Esophagus muscularis mucosa (tissue), 4 donors: ENCODE measurements around the gene SMC6. TPM values are rescaled to one million over a fixed set of nuclear protein-coding genes. Genes with fewer than 3 reads are reported as not detected.

ENCODE experiments used
- DNase-seq: peaks from one replicate; pipeline ENCODE4 v3.0.0-alpha.2; 2017; ENCODE audit errors: extremely low spot score
- H3K27ac ChIP-seq, 4 donors: fragments of 200-600 bp; sonication (generic); replicated peaks in 1 of 4; 1 replicate in 3 of 4; 2 replicates in 1 of 4; pipeline ENCODE4 v1.5.1; 2016 to 2019; ENCODE audit warnings: mild to moderate bottlenecking in 1 of 4
- H3K27me3 ChIP-seq, 4 donors: fragments of 200-600 bp; sonication (generic); one replicate each; pipeline versions ENCODE4 v1.5.1 to v1.6.0; 2016 to 2019
- H3K36me3 ChIP-seq, 4 donors: fragments of 200-600 bp; sonication (generic); one replicate each; pipeline ENCODE4 v1.5.1; 2016 to 2019
- H3K4me1 ChIP-seq, 4 donors: fragments of 200-600 bp; sonication (generic); one replicate each; pipeline ENCODE4 v1.5.1; 2016 to 2019
- H3K4me3 ChIP-seq, 4 donors: fragments of 200-600 bp; sonication (generic); 1 replicate in 2 of 4; 2 replicates in 2 of 4; pipeline ENCODE4 v1.5.1; 2016 to 2019; ENCODE audit warnings: mild to moderate bottlenecking in 4 of 4, moderate library complexity in 1 of 4
- H3K9me3 ChIP-seq, 4 donors: fragments of 200-600 bp; sonication (generic); 1 replicate in 3 of 4; 2 replicates in 1 of 4; pipeline ENCODE4 v1.5.1; 2016 to 2019
- CTCF ChIP-seq, 3 experiments: fragments of 200-600 bp in 2 of 3; fragments of 450-650 bp in 1 of 3; sonication (generic) in 2 of 3; IDR thresholded peaks; one replicate each; pipeline ENCODE4 v1.5.1; 2017 to 2019; ENCODE audit warnings: antibody characterized with exemption in 3 of 3, mild to moderate bottlenecking in 2 of 3, moderate library complexity in 1 of 3
- EP300 ChIP-seq: sonication (generic); formaldehyde crosslinking; IDR thresholded peaks from one replicate; pipeline ENCODE4 v1.6.1; 2017; ENCODE audit warnings: antibody characterized with exemption
- POLR2A ChIP-seq: fragments of 450-650 bp; IDR thresholded peaks from one replicate; pipeline ENCODE4 v1.6.1; 2017; ENCODE audit warnings: antibody characterized with exemption, moderate library complexity, mild to moderate bottlenecking, low read depth
- POLR2AphosphoS5 ChIP-seq, 2 donors: sonication (generic); formaldehyde crosslinking; IDR thresholded peaks; one replicate each; pipeline ENCODE4 v1.6.1; 2017; ENCODE audit warnings: antibody characterized with exemption in 2 of 2
- WGBS: methylation state at CpG from one replicate; pipeline ENCODE4 v1.1.5; 2018; 5-methylcytosine and 5-hydroxymethylcytosine counted together
- intact Hi-C: fragments of 100-400 bp; cut with DNase I; formaldehyde crosslinking; loops from one replicate; pipeline ENCODE4 v1.15.1; 2023
- total RNA-seq, 4 donors: library from RNA; depleted of rRNA; stranded (reverse); fragments of >200 nt; gene quantifications; one replicate each; pipeline versions ENCODE4 v1.1.0 to v1.2.1, GENCODE V29; 2016

SMC6 gene
- total RNA-seq, 4 donors from 2014 or later = 8.1 to 11.1 (median 9.7) TPM

GRCh38 chr2:17615728-17616351, 137.8 kb downstream of the SMC6 start:
- TF ChIP-seq POLR2AphosphoS5 (IDR thresholded peaks at IDR 0.05) = no peak
- no peak for TF ChIP-seq CTCF (IDR thresholded peaks at IDR 0.05)
- no peak for TF ChIP-seq EP300
- TF ChIP-seq POLR2A = no peak
- DNase-seq = no peak
- Histone ChIP-seq H3K27me3 (no peaks in the 10 kb centered on the region), H3K4me3 (no peak overlapping the region), H3K4me1 (peaks cover 10 to 24% (median 18%) of the 10 kb centered on the region in 4 donors), H3K27ac (no peak overlapping the region), H3K9me3 (no peaks in the 10 kb centered on the region), H3K36me3 (no peaks in the 10 kb centered on the region)
- 100% methylated on average over 1 of the region's 1 CpG for WGBS
- intact Hi-C loops = no loop called here

- intact Hi-C loops = no loop called here
- H3K36me3 ChIP-seq = no peaks in the 10 kb centered on the region
- no peak overlapping the region for H3K4me3 ChIP-seq
- no peaks in the 10 kb centered on the region for H3K9me3 ChIP-seq
- peaks cover 3 to 17% (median 11%) of the 10 kb centered on the region in 4 donors for H3K4me1 ChIP-seq
- TF ChIP-seq POLR2A = no peak
- TF ChIP-seq POLR2AphosphoS5 (IDR thresholded peaks at IDR 0.05) = no peak
- TF ChIP-seq EP300 = no peak
- no peak for TF ChIP-seq CTCF (IDR thresholded peaks at IDR 0.05)
- 79% methylated on average over 1 of the region's 1 CpG for WGBS
- no peaks in the 10 kb centered on the region for H3K27me3 ChIP-seq
- no peak overlapping the region for H3K27ac ChIP-seq
- no peak for DNase-seq
These were observed 138.5 kb downstream of the SMC6 start for GRCh38 chr2:17615147-17615546.

GRCh38 chr2:17614174-17614930, 139.3 kb downstream of the SMC6 start:
- no peaks in the 10 kb centered on the region for H3K9me3 ChIP-seq
- H3K36me3 ChIP-seq = no peaks in the 10 kb centered on the region
- no peak overlapping the region for H3K27ac ChIP-seq
- DNase-seq = no peak
- no peaks in the 10 kb centered on the region for H3K27me3 ChIP-seq
- H3K4me3 ChIP-seq = no peak overlapping the region
- TF ChIP-seq EP300 (no peak), CTCF (IDR thresholded peaks at IDR 0.05) (no peak), POLR2A (no peak), POLR2AphosphoS5 (IDR thresholded peaks at IDR 0.05) (no peak)
- H3K4me1 ChIP-seq = peaks cover 0 to 13% (median 9%) of the 10 kb centered on the region in 4 donors
- 96% methylated on average over 4 of the region's 4 CpGs for WGBS
- intact Hi-C loops = no loop called here

Other genes starting within 250 kb of the SMC6 start
- gene RAD51AP2, start 235.4 kb downstream of the SMC6 start, total RNA-seq = not detected
- gene VSNL1, start 213.1 kb downstream of the SMC6 start, total RNA-seq = 1 to 10 TPM in 2 of 4 donors, under 1 TPM in 1, not detected in 1; 0.17 to 4.6 (median 2.1) TPM
- gene GEN1, start 328 bp upstream of the SMC6 start, total RNA-seq = 1 to 10 TPM; 1.2 to 7.3 (median 3.2) TPM
- not detected for gene MSGN1, start 62.6 kb upstream of the SMC6 start, total RNA-seq
- 10 to 100 TPM; 14.6 to 37.4 (median 24.3) TPM for gene KCNS3, start 124.9 kb upstream of the SMC6 start, total RNA-seq